CD4-positive, alpha-beta memory T cell (primary cell): ENCODE measurements around the gene ADGRD1. TPM values are rescaled to one million over a fixed set of nuclear protein-coding genes. Genes with fewer than 3 reads are reported as not detected.
A peak's percentile ranks its signal among the peaks of the same experiment; 100 is the strongest.

ENCODE experiments used
- CTCF ChIA-PET: fragments of 350-600 bp; sonication (Branson Sonifier 250); formaldehyde crosslinking; loops from one replicate; lab custom pipeline; 2021; ENCODE audit warnings: inconsistent platforms; ENCODE audit not compliant: partially characterized antibody; lab: Charles Lee
- POLR2A ChIA-PET: fragments of 350-600 bp; sonication (Branson Sonifier 250); formaldehyde crosslinking; loops from one replicate; lab custom pipeline; 2021; ENCODE audit not compliant: partially characterized antibody; lab: Charles Lee
- DNase-seq, 5 donors: peaks; one replicate each; pipeline versions ENCODE4 v3.0.0 to v3.0.0-alpha.2; 2020 to 2022; ENCODE audit warnings: mixed read lengths in 1 of 5
- H3K27ac ChIP-seq: one replicate; pipeline ENCODE4 v1.7.0; 2013; ENCODE audit warnings: low read depth, low read length
- H3K27me3 ChIP-seq: 2 replicates; pipeline ENCODE4 v1.7.0; 2013; ENCODE audit warnings: mild to moderate bottlenecking, low read length, moderate library complexity; ENCODE audit not compliant: insufficient read depth
- H3K36me3 ChIP-seq: 2 replicates; pipeline ENCODE4 v1.7.0; 2013; ENCODE audit warnings: mild to moderate bottlenecking, low read length, moderate library complexity; ENCODE audit not compliant: insufficient read depth
- H3K4me1 ChIP-seq: 2 replicates; pipeline ENCODE4 v1.7.0; 2013; ENCODE audit warnings: mild to moderate bottlenecking, low read length, moderate library complexity; ENCODE audit not compliant: insufficient read depth
- H3K4me3 ChIP-seq, 2 donors: one replicate each; pipeline ENCODE4 v1.7.0; 2013; ENCODE audit warnings: low read length in 2 of 2, mild to moderate bottlenecking in 1 of 2
- H3K9me3 ChIP-seq, 2 donors: one replicate each; pipeline ENCODE4 v1.7.0; 2013; ENCODE audit warnings: low read length in 2 of 2, control low read depth in 1 of 2; ENCODE audit not compliant: control insufficient read depth in 1 of 2
- H3K27ac Mint-ChIP-seq, 7 donors: one replicate each; pipeline ENCODE4 v1.8.0; 2020 to 2021; ENCODE audit warnings: mixed read lengths in 7 of 7, mild to moderate bottlenecking in 6 of 7, inconsistent platforms in 3 of 7, moderate library complexity in 3 of 7
- H3K27me3 Mint-ChIP-seq, 2 donors: one replicate each; pipeline ENCODE4 v1.8.0; 2020 to 2021; ENCODE audit warnings: mixed read lengths in 2 of 2
- H3K36me3 Mint-ChIP-seq, 2 donors: one replicate each; pipeline ENCODE4 v1.8.0; 2020 to 2021; ENCODE audit warnings: mixed read lengths in 2 of 2, inconsistent platforms in 1 of 2, mild to moderate bottlenecking in 1 of 2
- H3K4me1 Mint-ChIP-seq, 4 donors: one replicate each; pipeline ENCODE4 v1.8.0; 2020 to 2021; ENCODE audit warnings: mixed read lengths in 4 of 4, mild to moderate bottlenecking in 1 of 4
- H3K4me3 Mint-ChIP-seq, 8 donors: one replicate each; pipeline ENCODE4 v1.8.0; 2020 to 2021; ENCODE audit warnings: mixed read lengths in 8 of 8, mild to moderate bottlenecking in 7 of 8, moderate library complexity in 6 of 8, inconsistent platforms in 3 of 8
- H3K9me3 Mint-ChIP-seq, 8 donors: one replicate each; pipeline ENCODE4 v1.8.0; 2020 to 2021; ENCODE audit warnings: mixed read lengths in 8 of 8, mild to moderate bottlenecking in 5 of 8, inconsistent platforms in 3 of 8, moderate library complexity in 1 of 8
- intact Hi-C: fragments of 100-400 bp; cut with micrococcal nuclease; formaldehyde crosslinking; loops from one replicate; pipeline ENCODE4 v1.15.1; 2023
- polyA plus RNA-seq, 2 donors: library from polyadenylated mRNA; unstranded; fragments of 300-500 nt; fragmentation: Illumina TruSeq; gene quantifications; one replicate each; pipeline ENCODE4 v1.2.3, GENCODE V29; 2021
- total RNA-seq, 2 experiments: library from RNA; stranded (reverse); gene quantifications; one replicate each; pipeline ENCODE4 v1.2.3, GENCODE V29; 2021

Gene ADGRD1
- total and polyA plus RNA-seq, 4 experiments from 2014 or later = not detected

- no peak overlapping the region for H3K27ac ChIP-seq
- no peak overlapping the region for H3K27ac Mint-ChIP-seq
- intact Hi-C loops = no loop called here
- H3K4me1 ChIP-seq = no peaks in the 10 kb centered on the region
- POLR2A ChIA-PET = no interaction called here
- peaks cover 0 to 2% of the 10 kb centered on the region in 2 donors for H3K27me3 Mint-ChIP-seq
- H3K36me3 ChIP-seq = no peaks in the 10 kb centered on the region
- peak in 1 of 5 donors; percentile 5 for DNase-seq
- no peak overlapping the region for H3K4me3 Mint-ChIP-seq
- H3K4me3 ChIP-seq = no peak overlapping the region
- CTCF ChIA-PET = interaction anchor here (1.4 to 1.8 kb wide), 2 partner anchors 10 to 12 kb away, joined by 5 to 7 read pairs; no protein-coding TSS in a partner anchor
- no peaks in the 10 kb centered on the region for H3K36me3 Mint-ChIP-seq
- H3K9me3 ChIP-seq = no peaks in the 10 kb centered on the region
- peaks cover 0 to 16% (median 2%) of the 10 kb centered on the region in 4 donors for H3K4me1 Mint-ChIP-seq
- no peaks in the 10 kb centered on the region for H3K9me3 Mint-ChIP-seq
- no peaks in the 10 kb centered on the region for H3K27me3 ChIP-seq
Measured at GRCh38 chr12:131093604-131093955, 139.9 kb downstream of the ADGRD1 start.

GRCh38 chr12:131093971-131094830 lies 140.5 kb downstream of the ADGRD1 start:
- no peaks in the 10 kb centered on the region for H3K4me1 ChIP-seq
- Mint-ChIP-seq H3K27me3 (peaks cover 0 to 2% of the 10 kb centered on the region in 2 donors), H3K36me3 (no peaks in the 10 kb centered on the region), H3K27ac (no peak overlapping the region), H3K4me1 (peaks cover 0 to 16% (median 2%) of the 10 kb centered on the region in 4 donors), H3K4me3 (no peak overlapping the region), H3K9me3 (no peaks in the 10 kb centered on the region)
- ChIA-PET POLR2A (no interaction called here), CTCF (interaction anchor here (1.4 to 1.8 kb wide), 2 partner anchors 10 to 12 kb away, joined by 5 to 7 read pairs; no protein-coding TSS in a partner anchor)
- H3K36me3 ChIP-seq = no peaks in the 10 kb centered on the region
- no peak overlapping the region for H3K27ac ChIP-seq
- no peaks in the 10 kb centered on the region for H3K27me3 ChIP-seq
- DNase-seq = no peak
- no peak overlapping the region for H3K4me3 ChIP-seq
- H3K9me3 ChIP-seq = no peaks in the 10 kb centered on the region
- intact Hi-C loops = no loop called here

GRCh38 chr12:131094831-131095805 lies 141.4 kb downstream of the ADGRD1 start:
- Histone ChIP-seq H3K4me1 (no peaks in the 10 kb centered on the region), H3K27me3 (no peaks in the 10 kb centered on the region), H3K9me3 (no peaks in the 10 kb centered on the region), H3K4me3 (no peak overlapping the region), H3K36me3 (no peaks in the 10 kb centered on the region), H3K27ac (no peak overlapping the region)
- POLR2A ChIA-PET = no interaction called here
- Mint-ChIP-seq H3K27me3 (peaks cover 0 to 2% of the 10 kb centered on the region in 2 donors), H3K4me1 (peaks cover 0 to 16% (median 2%) of the 10 kb centered on the region in 4 donors), H3K4me3 (no peak overlapping the region), H3K27ac (no peak overlapping the region), H3K9me3 (no peaks in the 10 kb centered on the region), H3K36me3 (no peaks in the 10 kb centered on the region)
- intact Hi-C loops = no loop called here
- CTCF ChIA-PET = no interaction called here
- DNase-seq = peak in 1 of 5 donors; percentile 19

- CTCF ChIA-PET = no interaction called here
- Histone ChIP-seq H3K27me3 (no peaks in the 10 kb centered on the region), H3K36me3 (no peaks in the 10 kb centered on the region), H3K27ac (no peak overlapping the region), H3K4me3 (no peak overlapping the region), H3K4me1 (no peaks in the 10 kb centered on the region), H3K9me3 (no peaks in the 10 kb centered on the region)
- H3K4me1 Mint-ChIP-seq = peaks cover 0 to 16% (median 2%) of the 10 kb centered on the region in 4 donors
- H3K9me3 Mint-ChIP-seq = peaks cover 0 to 2% (median 0%) of the 10 kb centered on the region in 8 donors
- intact Hi-C loops = no loop called here
- POLR2A ChIA-PET = no interaction called here
- H3K36me3 Mint-ChIP-seq = no peaks in the 10 kb centered on the region
- DNase-seq = no peak
- H3K27me3 Mint-ChIP-seq = peaks cover 0 to 2% of the 10 kb centered on the region in 2 donors
- no peak overlapping the region for H3K27ac Mint-ChIP-seq
- H3K4me3 Mint-ChIP-seq = no peak overlapping the region
Measured at GRCh38 chr12:131095826-131096680, 142.3 kb downstream of the ADGRD1 start.

- POLR2A ChIA-PET = no interaction called here
- intact Hi-C loops = no loop called here
- Histone ChIP-seq H3K27me3 (no peaks in the 10 kb centered on the region), H3K4me3 (no peak overlapping the region), H3K9me3 (no peaks in the 10 kb centered on the region), H3K36me3 (no peaks in the 10 kb centered on the region), H3K4me1 (no peaks in the 10 kb centered on the region), H3K27ac (no peak overlapping the region)
- no peak overlapping the region for H3K4me3 Mint-ChIP-seq
- peaks cover 0 to 2% (median 0%) of the 10 kb centered on the region in 8 donors for H3K9me3 Mint-ChIP-seq
- DNase-seq = peak in 1 of 5 donors; percentile 14
- no peaks in the 10 kb centered on the region for H3K36me3 Mint-ChIP-seq
- H3K27me3 Mint-ChIP-seq = peaks cover 0 to 2% of the 10 kb centered on the region in 2 donors
- no peak overlapping the region for H3K27ac Mint-ChIP-seq
- CTCF ChIA-PET = no interaction called here
- H3K4me1 Mint-ChIP-seq = peaks cover 0 to 12% (median 1%) of the 10 kb centered on the region in 4 donors
Measured at GRCh38 chr12:131096681-131097181, 143.0 kb downstream of the ADGRD1 start.

GRCh38 chr12:131097202-131098177 lies 143.8 kb downstream of the ADGRD1 start:
- no peak overlapping the region for H3K4me3 Mint-ChIP-seq
- H3K36me3 Mint-ChIP-seq = no peaks in the 10 kb centered on the region
- ChIA-PET CTCF (no interaction called here), POLR2A (no interaction called here)
- Histone ChIP-seq H3K9me3 (no peaks in the 10 kb centered on the region), H3K27me3 (no peaks in the 10 kb centered on the region), H3K4me3 (no peak overlapping the region), H3K36me3 (no peaks in the 10 kb centered on the region), H3K27ac (no peak overlapping the region), H3K4me1 (no peaks in the 10 kb centered on the region)
- no peaks in the 10 kb centered on the region for H3K27me3 Mint-ChIP-seq
- DNase-seq = peak in 1 of 5 donors; percentile 28
- peaks cover 0 to 9% (median 0%) of the 10 kb centered on the region in 4 donors for H3K4me1 Mint-ChIP-seq
- peaks cover 0 to 2% (median 0%) of the 10 kb centered on the region in 8 donors for H3K9me3 Mint-ChIP-seq
- H3K27ac Mint-ChIP-seq = no peak overlapping the region
- intact Hi-C loops = no loop called here
